WTC11 (cell line): ENCODE results near the gene DNAJC5G. TPM values are rescaled to one million over a fixed set of nuclear protein-coding genes. Genes with fewer than 3 reads are reported as not detected.

Experiments
- ATAC-seq: fragments of 200-7000 bp; cut with Tn5 transposase; 2 replicates; pipeline ENCODE4 v1.10.0; 2021; ENCODE audit warnings: mild to moderate bottlenecking, moderate library complexity
- CTCF ChIA-PET: fragments of 300-600 bp; sonication (Branson Sonifier 250); formaldehyde crosslinking; loops from one replicate; lab custom pipeline; 2021; ENCODE audit warnings: antibody characterized with exemption; lab: Charles Lee
- POLR2A ChIA-PET: fragments of 350-600 bp; sonication (Branson Sonifier 250); formaldehyde crosslinking; loops from one replicate; lab custom pipeline; 2021; ENCODE audit warnings: antibody characterized with exemption; lab: Charles Lee
- DNase-seq: peaks from one replicate; pipeline ENCODE4 v3.0.0; 2021; ENCODE audit warnings: low spot score
- H3K27ac Mint-ChIP-seq: 2 replicates; pipeline ENCODE4 v1.8.0; 2021; ENCODE audit warnings: mixed read lengths
- H3K27me3 Mint-ChIP-seq: 2 replicates; pipeline ENCODE4 v1.8.0; 2021; ENCODE audit warnings: low read depth, mild to moderate bottlenecking, moderate library complexity, mixed read lengths
- H3K36me3 Mint-ChIP-seq: 2 replicates; pipeline ENCODE4 v1.8.0; 2021; ENCODE audit warnings: mixed read lengths
- H3K4me1 Mint-ChIP-seq: 2 replicates; pipeline ENCODE4 v1.8.0; 2022; ENCODE audit warnings: mixed read lengths
- H3K4me3 Mint-ChIP-seq: 2 replicates; pipeline ENCODE4 v1.8.0; 2021; ENCODE audit warnings: mild to moderate bottlenecking, moderate library complexity, mixed read lengths
- H3K9me3 Mint-ChIP-seq: 2 replicates; pipeline ENCODE4 v1.8.0; 2021; ENCODE audit warnings: mixed read lengths
- AR ChIP-seq: fragments of 250-450 bp; sonication (Bioruptor Pico); IDR thresholded peaks from 2 replicates; pipeline ENCODE4 v1.9.0; 2021; ENCODE audit warnings: mild to moderate bottlenecking
- ATF1 ChIP-seq: sonication (generic); formaldehyde crosslinking; IDR thresholded peaks from 2 replicates; pipeline ENCODE4 v1.8.1; 2023; ENCODE audit warnings: mild to moderate bottlenecking, moderate library complexity, missing genetic modification reagents
- CREB1 ChIP-seq: sonication (generic); formaldehyde crosslinking; IDR thresholded peaks from 2 replicates; pipeline ENCODE4 v1.8.0; 2023; ENCODE audit warnings: mild to moderate bottlenecking, missing genetic modification reagents
- ETV6 ChIP-seq: sonication (generic); formaldehyde crosslinking; IDR thresholded peaks from 2 replicates; pipeline ENCODE4 v1.8.1; 2022; ENCODE audit warnings: mild to moderate bottlenecking, missing genetic modification reagents
- FOXK1 ChIP-seq: sonication (generic); formaldehyde crosslinking; IDR thresholded peaks from 2 replicates; pipeline ENCODE4 v1.8.0; 2022; ENCODE audit warnings: mild to moderate bottlenecking, moderate library complexity, missing genetic modification reagents
- FOXP1 ChIP-seq: sonication (generic); formaldehyde crosslinking; IDR thresholded peaks from 2 replicates; pipeline ENCODE4 v1.8.0; 2022; ENCODE audit warnings: missing genetic modification reagents, mild to moderate bottlenecking, moderate library complexity, borderline replicate concordance
- KAT7 ChIP-seq: sonication (generic); formaldehyde crosslinking; IDR thresholded peaks from 2 replicates; pipeline ENCODE4 v1.8.1; 2023; ENCODE audit warnings: missing genetic modification reagents, mild to moderate bottlenecking, borderline replicate concordance
- MYBL2 ChIP-seq: sonication (generic); formaldehyde crosslinking; IDR thresholded peaks from 2 replicates; pipeline ENCODE4 v1.8.1; 2023; ENCODE audit warnings: mild to moderate bottlenecking, moderate library complexity, missing genetic modification reagents
- NFATC4 ChIP-seq: fragments of 250-450 bp; sonication (Bioruptor Pico); IDR thresholded peaks from 2 replicates; pipeline ENCODE4 v1.9.0; 2021; ENCODE audit warnings: mild to moderate bottlenecking
- RELA ChIP-seq: sonication (generic); formaldehyde crosslinking; IDR thresholded peaks from 2 replicates; pipeline ENCODE4 v1.8.1; 2022; ENCODE audit warnings: missing genetic modification reagents, mild to moderate bottlenecking, borderline replicate concordance
- SOX15 ChIP-seq: fragments of 250-450 bp; sonication (Bioruptor Pico); IDR thresholded peaks from 2 replicates; pipeline ENCODE4 v1.9.0; 2021; ENCODE audit warnings: mild to moderate bottlenecking
- TEAD1 ChIP-seq: sonication (generic); formaldehyde crosslinking; IDR thresholded peaks from 2 replicates; pipeline ENCODE4 v1.8.0; 2022; ENCODE audit warnings: mild to moderate bottlenecking, missing genetic modification reagents
- USF2 ChIP-seq: sonication (generic); formaldehyde crosslinking; IDR thresholded peaks from 2 replicates; pipeline ENCODE4 v1.8.1; 2023; ENCODE audit warnings: mild to moderate bottlenecking, missing genetic modification reagents, moderate library complexity
- ZNF121 ChIP-seq: sonication (generic); formaldehyde crosslinking; IDR thresholded peaks from 2 replicates; pipeline ENCODE4 v1.8.0; 2023; ENCODE audit warnings: missing genetic modification reagents
- ZNF263 ChIP-seq: sonication (generic); formaldehyde crosslinking; IDR thresholded peaks from 2 replicates; pipeline ENCODE4 v1.8.1; 2022; ENCODE audit warnings: low read depth, mild to moderate bottlenecking, moderate library complexity, missing genetic modification reagents
- total RNA-seq: library from RNA; stranded (reverse); gene quantifications from 3 replicates; pipeline ENCODE4 v1.2.3, GENCODE V29; 2021
- TF ChIP-seq, protein P1 (sequence below): sonication (generic); formaldehyde crosslinking; IDR thresholded peaks from 2 replicates; pipeline ENCODE4 v1.8.1; 2023; ENCODE audit warnings: mild to moderate bottlenecking, missing genetic modification reagents
- TF ChIP-seq, protein P2 (sequence below): sonication (generic); formaldehyde crosslinking; IDR thresholded peaks from 2 replicates; pipeline ENCODE4 v1.8.0; 2023; ENCODE audit warnings: mild to moderate bottlenecking, missing genetic modification reagents
- TF ChIP-seq, protein P3 (sequence below): fragments of 250-450 bp; sonication (Bioruptor Pico); IDR thresholded peaks from 2 replicates; pipeline ENCODE4 v1.8.0; 2021; ENCODE audit warnings: mild to moderate bottlenecking
- TF ChIP-seq, protein P4 (sequence below): fragments of 250-450 bp; sonication (Bioruptor Pico); IDR thresholded peaks from 2 replicates; pipeline ENCODE4 v1.9.0; 2021; ENCODE audit warnings: mild to moderate bottlenecking, borderline replicate concordance

Gene DNAJC5G
- total RNA-seq, 1 experiment from 2014 or later: 0.44 TPM

- no peak for ATAC-seq
- TF ChIP-seq, protein P1, sequence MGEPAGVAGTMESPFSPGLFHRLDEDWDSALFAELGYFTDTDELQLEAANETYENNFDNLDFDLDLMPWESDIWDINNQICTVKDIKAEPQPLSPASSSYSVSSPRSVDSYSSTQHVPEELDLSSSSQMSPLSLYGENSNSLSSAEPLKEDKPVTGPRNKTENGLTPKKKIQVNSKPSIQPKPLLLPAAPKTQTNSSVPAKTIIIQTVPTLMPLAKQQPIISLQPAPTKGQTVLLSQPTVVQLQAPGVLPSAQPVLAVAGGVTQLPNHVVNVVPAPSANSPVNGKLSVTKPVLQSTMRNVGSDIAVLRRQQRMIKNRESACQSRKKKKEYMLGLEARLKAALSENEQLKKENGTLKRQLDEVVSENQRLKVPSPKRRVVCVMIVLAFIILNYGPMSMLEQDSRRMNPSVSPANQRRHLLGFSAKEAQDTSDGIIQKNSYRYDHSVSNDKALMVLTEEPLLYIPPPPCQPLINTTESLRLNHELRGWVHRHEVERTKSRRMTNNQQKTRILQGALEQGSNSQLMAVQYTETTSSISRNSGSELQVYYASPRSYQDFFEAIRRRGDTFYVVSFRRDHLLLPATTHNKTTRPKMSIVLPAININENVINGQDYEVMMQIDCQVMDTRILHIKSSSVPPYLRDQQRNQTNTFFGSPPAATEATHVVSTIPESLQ (CRISPR knock-in tag): no peak
- TF ChIP-seq MYBL2 (no peak), ATF1 (CRISPR knock-in tag) (no peak), NFATC4 (CRISPR knock-in tag) (no peak), FOXK1 (CRISPR knock-in tag) (no peak), CREB1 (no peak), USF2 (CRISPR knock-in tag) (no peak), AR (CRISPR knock-in tag) (no peak), SOX15 (CRISPR knock-in tag) (no peak), ZNF263 (no peak), ZNF121 (CRISPR knock-in tag) (no peak), RELA (no peak), FOXP1 (CRISPR knock-in tag) (no peak)
- TF ChIP-seq, protein P2, sequence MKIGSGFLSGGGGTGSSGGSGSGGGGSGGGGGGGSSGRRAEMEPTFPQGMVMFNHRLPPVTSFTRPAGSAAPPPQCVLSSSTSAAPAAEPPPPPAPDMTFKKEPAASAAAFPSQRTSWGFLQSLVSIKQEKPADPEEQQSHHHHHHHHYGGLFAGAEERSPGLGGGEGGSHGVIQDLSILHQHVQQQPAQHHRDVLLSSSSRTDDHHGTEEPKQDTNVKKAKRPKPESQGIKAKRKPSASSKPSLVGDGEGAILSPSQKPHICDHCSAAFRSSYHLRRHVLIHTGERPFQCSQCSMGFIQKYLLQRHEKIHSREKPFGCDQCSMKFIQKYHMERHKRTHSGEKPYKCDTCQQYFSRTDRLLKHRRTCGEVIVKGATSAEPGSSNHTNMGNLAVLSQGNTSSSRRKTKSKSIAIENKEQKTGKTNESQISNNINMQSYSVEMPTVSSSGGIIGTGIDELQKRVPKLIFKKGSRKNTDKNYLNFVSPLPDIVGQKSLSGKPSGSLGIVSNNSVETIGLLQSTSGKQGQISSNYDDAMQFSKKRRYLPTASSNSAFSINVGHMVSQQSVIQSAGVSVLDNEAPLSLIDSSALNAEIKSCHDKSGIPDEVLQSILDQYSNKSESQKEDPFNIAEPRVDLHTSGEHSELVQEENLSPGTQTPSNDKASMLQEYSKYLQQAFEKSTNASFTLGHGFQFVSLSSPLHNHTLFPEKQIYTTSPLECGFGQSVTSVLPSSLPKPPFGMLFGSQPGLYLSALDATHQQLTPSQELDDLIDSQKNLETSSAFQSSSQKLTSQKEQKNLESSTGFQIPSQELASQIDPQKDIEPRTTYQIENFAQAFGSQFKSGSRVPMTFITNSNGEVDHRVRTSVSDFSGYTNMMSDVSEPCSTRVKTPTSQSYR (CRISPR knock-in tag): no peak
- CTCF ChIA-PET: interaction anchor here (1.0 to 7.7 kb wide), 8 partner anchors 10 to 175 kb away, joined by 3 to 124 read pairs (median 6); partner anchors contain the start of genes TRIM54 and UCN
- Mint-ChIP-seq H3K9me3 (no peaks in the 10 kb centered on the region), H3K4me3 (peak overlapping the region; percentile 77), H3K27me3 (peaks cover 30% of the 10 kb centered on the region), H3K4me1 (peaks cover 26% of the 10 kb centered on the region), H3K27ac (no peak overlapping the region), H3K36me3 (no peaks in the 10 kb centered on the region)
- DNase-seq: no peak
- POLR2A ChIA-PET: no interaction called here
Observed at GRCh38 chr2:27261926-27262298, 13.3 kb upstream of the DNAJC5G start.

DNA sequence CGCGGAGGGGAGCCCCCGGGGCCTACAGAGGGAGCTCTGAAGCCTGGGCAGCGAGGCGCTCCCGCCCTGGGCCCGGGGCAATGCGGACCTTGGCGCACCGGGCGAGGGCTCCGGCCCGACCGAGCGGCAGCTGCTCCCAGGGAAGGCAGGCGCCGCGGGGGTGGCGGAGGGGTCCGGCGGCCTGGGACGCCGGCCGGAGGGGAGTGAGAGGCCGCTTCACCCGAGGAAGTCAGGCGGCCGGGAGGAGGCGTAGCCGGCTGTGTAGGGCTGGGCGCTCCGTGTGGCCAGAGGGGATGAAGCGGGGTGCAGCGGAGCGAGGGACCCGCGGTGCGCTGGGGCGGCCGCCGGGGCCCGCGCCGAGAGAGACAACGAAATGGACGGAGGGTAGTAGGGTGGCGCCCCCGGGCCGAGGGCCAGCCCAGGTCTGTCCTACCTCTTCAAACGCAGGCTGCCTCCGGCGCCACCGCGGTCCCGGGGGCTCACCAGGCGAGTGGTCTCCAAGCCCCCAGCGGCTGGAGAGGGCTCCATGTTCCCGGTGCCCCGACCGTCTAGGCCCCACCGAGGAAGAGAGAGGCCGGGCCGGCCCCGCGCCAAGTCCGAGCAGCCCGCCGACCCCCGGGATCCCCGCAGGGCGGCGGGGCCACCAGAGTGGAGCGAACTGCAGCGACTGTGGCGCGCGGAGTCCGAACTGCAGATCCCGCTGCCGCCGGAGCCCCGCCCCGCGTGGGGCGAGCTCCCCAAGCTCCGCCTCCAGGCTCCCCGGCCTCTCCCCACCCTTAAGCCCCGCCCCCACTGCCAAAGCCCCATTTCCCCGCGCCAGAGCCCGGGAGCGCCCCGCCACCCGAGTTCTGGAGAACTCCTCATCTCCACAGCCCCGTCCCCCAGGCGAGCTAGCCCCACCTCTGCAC lies 12.6 kb upstream of the DNAJC5G start, which contains the start of gene SLC30A3:
Gene SLC30A3 (minus strand): TSS at position 669 of the 908 bp plus-strand sequence. CDS start 141 bp downstream, at position 528.
- CTCF ChIA-PET: interaction anchor here (0.5 to 7.7 kb wide), 12 partner anchors 9 to 176 kb away, joined by 3 to 124 read pairs (median 6); partner anchors contain the start of genes TRIM54 and UCN
- Mint-ChIP-seq H3K36me3 (no peaks in the 10 kb centered on the region), H3K27me3 (peaks cover 30% of the 10 kb centered on the region)
- no peak for TF ChIP-seq ETV6 (CRISPR knock-in tag)
- TF ChIP-seq KAT7 (CRISPR knock-in tag): peak; percentile 48; the same call in 1 of the 2 replicates
- TF ChIP-seq TEAD1 (CRISPR knock-in tag): peak; percentile 47; the same call in 1 of the 2 replicates
- TF ChIP-seq, protein P3, sequence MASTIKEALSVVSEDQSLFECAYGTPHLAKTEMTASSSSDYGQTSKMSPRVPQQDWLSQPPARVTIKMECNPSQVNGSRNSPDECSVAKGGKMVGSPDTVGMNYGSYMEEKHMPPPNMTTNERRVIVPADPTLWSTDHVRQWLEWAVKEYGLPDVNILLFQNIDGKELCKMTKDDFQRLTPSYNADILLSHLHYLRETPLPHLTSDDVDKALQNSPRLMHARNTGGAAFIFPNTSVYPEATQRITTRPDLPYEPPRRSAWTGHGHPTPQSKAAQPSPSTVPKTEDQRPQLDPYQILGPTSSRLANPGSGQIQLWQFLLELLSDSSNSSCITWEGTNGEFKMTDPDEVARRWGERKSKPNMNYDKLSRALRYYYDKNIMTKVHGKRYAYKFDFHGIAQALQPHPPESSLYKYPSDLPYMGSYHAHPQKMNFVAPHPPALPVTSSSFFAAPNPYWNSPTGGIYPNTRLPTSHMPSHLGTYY: no peak
- TF ChIP-seq, protein P4, sequence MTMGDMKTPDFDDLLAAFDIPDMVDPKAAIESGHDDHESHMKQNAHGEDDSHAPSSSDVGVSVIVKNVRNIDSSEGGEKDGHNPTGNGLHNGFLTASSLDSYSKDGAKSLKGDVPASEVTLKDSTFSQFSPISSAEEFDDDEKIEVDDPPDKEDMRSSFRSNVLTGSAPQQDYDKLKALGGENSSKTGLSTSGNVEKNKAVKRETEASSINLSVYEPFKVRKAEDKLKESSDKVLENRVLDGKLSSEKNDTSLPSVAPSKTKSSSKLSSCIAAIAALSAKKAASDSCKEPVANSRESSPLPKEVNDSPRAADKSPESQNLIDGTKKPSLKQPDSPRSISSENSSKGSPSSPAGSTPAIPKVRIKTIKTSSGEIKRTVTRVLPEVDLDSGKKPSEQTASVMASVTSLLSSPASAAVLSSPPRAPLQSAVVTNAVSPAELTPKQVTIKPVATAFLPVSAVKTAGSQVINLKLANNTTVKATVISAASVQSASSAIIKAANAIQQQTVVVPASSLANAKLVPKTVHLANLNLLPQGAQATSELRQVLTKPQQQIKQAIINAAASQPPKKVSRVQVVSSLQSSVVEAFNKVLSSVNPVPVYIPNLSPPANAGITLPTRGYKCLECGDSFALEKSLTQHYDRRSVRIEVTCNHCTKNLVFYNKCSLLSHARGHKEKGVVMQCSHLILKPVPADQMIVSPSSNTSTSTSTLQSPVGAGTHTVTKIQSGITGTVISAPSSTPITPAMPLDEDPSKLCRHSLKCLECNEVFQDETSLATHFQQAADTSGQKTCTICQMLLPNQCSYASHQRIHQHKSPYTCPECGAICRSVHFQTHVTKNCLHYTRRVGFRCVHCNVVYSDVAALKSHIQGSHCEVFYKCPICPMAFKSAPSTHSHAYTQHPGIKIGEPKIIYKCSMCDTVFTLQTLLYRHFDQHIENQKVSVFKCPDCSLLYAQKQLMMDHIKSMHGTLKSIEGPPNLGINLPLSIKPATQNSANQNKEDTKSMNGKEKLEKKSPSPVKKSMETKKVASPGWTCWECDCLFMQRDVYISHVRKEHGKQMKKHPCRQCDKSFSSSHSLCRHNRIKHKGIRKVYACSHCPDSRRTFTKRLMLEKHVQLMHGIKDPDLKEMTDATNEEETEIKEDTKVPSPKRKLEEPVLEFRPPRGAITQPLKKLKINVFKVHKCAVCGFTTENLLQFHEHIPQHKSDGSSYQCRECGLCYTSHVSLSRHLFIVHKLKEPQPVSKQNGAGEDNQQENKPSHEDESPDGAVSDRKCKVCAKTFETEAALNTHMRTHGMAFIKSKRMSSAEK (CRISPR knock-in tag): no peak

More for the DNA sequence above, 12.6 kb upstream of the DNAJC5G start, which contains the start of gene SLC30A3:
- POLR2A ChIA-PET: interaction anchor here (1.9 kb wide), 1 partner anchor 94 kb away, joined by 4 read pairs; the partner anchor contains the start of gene GTF3C2
- Mint-ChIP-seq H3K27ac (no peak within 1 kb of the TSS), H3K9me3 (no peaks in the 10 kb centered on the region), H3K4me3 (peak within 1 kb of the TSS; percentile 93), H3K4me1 (peaks cover 26% of the 10 kb centered on the region)
- ATAC-seq (peak; percentile 42), DNase-seq (peak; percentile 66)
